Astrocyte (in vitro differentiated cells and primary cell): ENCODE measurements around the gene PCNX1. TPM values are rescaled to one million over a fixed set of nuclear protein-coding genes. Genes with fewer than 3 reads are reported as not detected.

Source experiments
- DNase-seq: peaks from one replicate; pipeline ENCODE4 v3.0.0-alpha.2; 2010; ENCODE audit warnings: low read depth
- FAIRE-seq: peaks from 2 replicates; lab custom pipeline; 2011; peaks lifted over from hg19 to GRCh38; lab: Jason Lieb, UNC
- H2AFZ ChIP-seq: 2 replicates; pipeline ENCODE4 v1.6.0; 2012; ENCODE audit warnings: low read depth, low read length, inconsistent platforms
- H3K27ac ChIP-seq: 2 replicates; pipeline ENCODE4 v1.5.1; 2011; ENCODE audit warnings: low read depth, low read length, inconsistent platforms
- H3K27me3 ChIP-seq: 2 replicates; pipeline ENCODE4 v1.6.0; 2011; ENCODE audit warnings: low read length, inconsistent platforms; ENCODE audit not compliant: insufficient read depth
- H3K36me3 ChIP-seq: 2 replicates; pipeline ENCODE4 v1.5.1; 2011; ENCODE audit warnings: low read length, inconsistent platforms; ENCODE audit not compliant: insufficient read depth
- H3K4me1 ChIP-seq: 2 replicates; pipeline ENCODE4 v1.5.1; 2011; ENCODE audit warnings: low read length, inconsistent platforms; ENCODE audit not compliant: insufficient read depth
- H3K4me2 ChIP-seq: 2 replicates; pipeline ENCODE4 v1.6.0; 2012; ENCODE audit warnings: low read length, inconsistent platforms
- H3K4me3 ChIP-seq: 2 replicates; pipeline ENCODE4 v1.5.1; 2011; ENCODE audit warnings: low read depth, mild to moderate bottlenecking, low read length, inconsistent platforms; ENCODE audit not compliant: insufficient read depth
- H3K79me2 ChIP-seq: 2 replicates; pipeline ENCODE4 v1.6.0; 2012; ENCODE audit warnings: mild to moderate bottlenecking, low read length, inconsistent platforms; ENCODE audit not compliant: insufficient read depth
- H3K9ac ChIP-seq: 2 replicates; pipeline ENCODE4 v1.6.0; 2012; ENCODE audit warnings: mild to moderate bottlenecking, low read length, inconsistent platforms
- H3K9me3 ChIP-seq: 2 replicates; pipeline ENCODE4 v1.5.1; 2012; ENCODE audit warnings: low read depth, mild to moderate bottlenecking, low read length, inconsistent platforms; ENCODE audit not compliant: insufficient read depth
- H4K20me1 ChIP-seq: 2 replicates; pipeline ENCODE4 v1.6.0; 2012; ENCODE audit warnings: low read length, inconsistent platforms; ENCODE audit not compliant: insufficient read depth
- H3K27ac Mint-ChIP-seq: one replicate; pipeline ENCODE4 v1.8.0; 2021; ENCODE audit warnings: mild to moderate bottlenecking, mixed read lengths; ENCODE audit not compliant: unreplicated experiment
- H3K27me3 Mint-ChIP-seq: one replicate; pipeline ENCODE4 v1.8.0; 2021; ENCODE audit warnings: low read depth, mixed read lengths; ENCODE audit not compliant: unreplicated experiment
- H3K36me3 Mint-ChIP-seq: one replicate; pipeline ENCODE4 v1.8.0; 2021; ENCODE audit warnings: low read depth, mixed read lengths; ENCODE audit not compliant: unreplicated experiment
- H3K4me1 Mint-ChIP-seq: one replicate; pipeline ENCODE4 v1.8.0; 2021; ENCODE audit warnings: low read depth, mixed read lengths; ENCODE audit not compliant: unreplicated experiment
- H3K4me3 Mint-ChIP-seq: one replicate; pipeline ENCODE4 v1.8.0; 2021; ENCODE audit warnings: mild to moderate bottlenecking, moderate library complexity, mixed read lengths; ENCODE audit not compliant: unreplicated experiment
- H3K9me3 Mint-ChIP-seq: one replicate; pipeline ENCODE4 v1.8.0; 2021; ENCODE audit warnings: mild to moderate bottlenecking, mixed read lengths; ENCODE audit not compliant: unreplicated experiment
- CTCF ChIP-seq: IDR thresholded peaks from 2 replicates; pipeline ENCODE4 v1.5.1; 2011; ENCODE audit warnings: low read depth, mild to moderate bottlenecking, inconsistent platforms, low read length, moderate library complexity; ENCODE audit not compliant: insufficient read depth
- EZH2 ChIP-seq: IDR thresholded peaks from 2 replicates; pipeline ENCODE4 v1.6.1; 2012; ENCODE audit warnings: mild to moderate bottlenecking, low read length, inconsistent platforms; ENCODE audit not compliant: insufficient read depth
- total RNA-seq: library from RNA; stranded (reverse); gene quantifications from 2 replicates; pipeline ENCODE4 v1.2.1, GENCODE V29; 2021

The PCNX1 gene
- total RNA-seq, 1 donor from 2014 or later, result 91.3 TPM

GRCh38 chr14:70893062-70893845 is 14.0 kb upstream of the PCNX1 start:
- Histone ChIP-seq H4K20me1 (no peaks in the 10 kb centered on the region), H3K27ac (no peak overlapping the region), H3K36me3 (no peaks in the 10 kb centered on the region), H3K9ac (no peak overlapping the region), H3K9me3 (no peaks in the 10 kb centered on the region), H3K79me2 (no peaks in the 10 kb centered on the region), H2AFZ (no peak overlapping the region), H3K4me1 (peaks cover 19% of the 10 kb centered on the region), H3K4me2 (no peak overlapping the region), H3K4me3 (no peak overlapping the region), H3K27me3 (no peaks in the 10 kb centered on the region)
- Mint-ChIP-seq H3K4me1 (peaks cover 36% of the 10 kb centered on the region), H3K9me3 (peaks cover 4% of the 10 kb centered on the region), H3K27ac (no peak overlapping the region), H3K4me3 (no peak overlapping the region), H3K36me3 (peaks cover 2% of the 10 kb centered on the region), H3K27me3 (no peaks in the 10 kb centered on the region)
- FAIRE-seq (no peak), DNase-seq (no peak)
- TF ChIP-seq CTCF, result no peak
- no peak for TF ChIP-seq EZH2

GRCh38 chr14:70893858-70894291 is 13.4 kb upstream of the PCNX1 start:
- H3K27me3 Mint-ChIP-seq, result no peaks in the 10 kb centered on the region
- no peak for TF ChIP-seq EZH2
- TF ChIP-seq CTCF, result no peak
- Histone ChIP-seq H3K27ac (no peak overlapping the region), H3K79me2 (no peaks in the 10 kb centered on the region), H3K27me3 (no peaks in the 10 kb centered on the region), H3K9me3 (no peaks in the 10 kb centered on the region), H4K20me1 (no peaks in the 10 kb centered on the region), H3K36me3 (no peaks in the 10 kb centered on the region), H3K9ac (no peak overlapping the region), H3K4me2 (no peak overlapping the region), H3K4me3 (no peak overlapping the region), H2AFZ (no peak overlapping the region), H3K4me1 (peaks cover 20% of the 10 kb centered on the region)
- H3K4me1 Mint-ChIP-seq, result peaks cover 36% of the 10 kb centered on the region
- peaks cover 4% of the 10 kb centered on the region for H3K9me3 Mint-ChIP-seq
- peaks cover 2% of the 10 kb centered on the region for H3K36me3 Mint-ChIP-seq
- peak overlapping the region; percentile 54 for H3K27ac Mint-ChIP-seq
- DNase-seq, result no peak
- H3K4me3 Mint-ChIP-seq, result no peak overlapping the region
- no peak for FAIRE-seq

GRCh38 chr14:70894868-70895267 is 12.4 kb upstream of the PCNX1 start:
- H3K9me3 Mint-ChIP-seq, result peaks cover 4% of the 10 kb centered on the region
- no peak overlapping the region for H2AFZ ChIP-seq
- peaks cover 14% of the 10 kb centered on the region for H3K4me1 ChIP-seq
- TF ChIP-seq CTCF, result no peak
- TF ChIP-seq EZH2, result no peak
- no peaks in the 10 kb centered on the region for H3K36me3 ChIP-seq
- H3K4me3 Mint-ChIP-seq, result no peak overlapping the region
- no peaks in the 10 kb centered on the region for H3K27me3 Mint-ChIP-seq
- DNase-seq (no peak), FAIRE-seq (no peak)
- no peaks in the 10 kb centered on the region for H3K79me2 ChIP-seq
- H4K20me1 ChIP-seq, result no peaks in the 10 kb centered on the region
- H3K4me1 Mint-ChIP-seq, result peaks cover 31% of the 10 kb centered on the region
- H3K27ac Mint-ChIP-seq, result peak overlapping the region; percentile 5
- H3K36me3 Mint-ChIP-seq, result peaks cover 2% of the 10 kb centered on the region
- H3K4me3 ChIP-seq, result no peak overlapping the region
- H3K27me3 ChIP-seq, result no peaks in the 10 kb centered on the region
- H3K4me2 ChIP-seq, result no peak overlapping the region
- H3K9ac ChIP-seq, result no peak overlapping the region
- H3K9me3 ChIP-seq, result no peaks in the 10 kb centered on the region
- H3K27ac ChIP-seq, result no peak overlapping the region
